GM21381 (cell line): ENCODE results near the gene SNRNP48.

Source experiments
- ATAC-seq: cut with Tn5 transposase; IDR thresholded peaks from one replicate; pipeline ENCODE4 v1.9.1; 2021; ENCODE audit warnings: mild to moderate bottlenecking, moderate library complexity; ENCODE audit not compliant: unreplicated experiment

SNRNP48 gene

DNA sequence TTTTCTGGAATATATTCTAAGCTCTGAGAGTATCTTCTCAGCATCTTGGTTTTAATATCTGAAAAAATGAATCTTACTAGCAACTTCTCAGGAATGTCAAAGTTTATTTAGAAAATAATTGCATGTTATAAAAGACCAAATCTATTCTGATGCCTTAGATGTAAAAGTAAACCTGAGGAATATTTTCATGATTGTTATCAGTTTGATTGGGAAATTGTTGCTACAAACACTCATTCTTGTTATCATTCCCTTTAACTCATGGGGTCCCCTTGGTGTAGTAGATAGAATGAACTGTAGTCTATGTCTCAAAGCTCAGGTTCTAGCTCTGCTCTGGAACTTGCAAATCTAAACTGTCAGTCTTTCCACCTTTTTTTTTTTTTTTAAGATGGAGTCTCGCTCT is 50.0 kb downstream of the SNRNP48 start:
- ATAC-seq = no peak

DNA sequence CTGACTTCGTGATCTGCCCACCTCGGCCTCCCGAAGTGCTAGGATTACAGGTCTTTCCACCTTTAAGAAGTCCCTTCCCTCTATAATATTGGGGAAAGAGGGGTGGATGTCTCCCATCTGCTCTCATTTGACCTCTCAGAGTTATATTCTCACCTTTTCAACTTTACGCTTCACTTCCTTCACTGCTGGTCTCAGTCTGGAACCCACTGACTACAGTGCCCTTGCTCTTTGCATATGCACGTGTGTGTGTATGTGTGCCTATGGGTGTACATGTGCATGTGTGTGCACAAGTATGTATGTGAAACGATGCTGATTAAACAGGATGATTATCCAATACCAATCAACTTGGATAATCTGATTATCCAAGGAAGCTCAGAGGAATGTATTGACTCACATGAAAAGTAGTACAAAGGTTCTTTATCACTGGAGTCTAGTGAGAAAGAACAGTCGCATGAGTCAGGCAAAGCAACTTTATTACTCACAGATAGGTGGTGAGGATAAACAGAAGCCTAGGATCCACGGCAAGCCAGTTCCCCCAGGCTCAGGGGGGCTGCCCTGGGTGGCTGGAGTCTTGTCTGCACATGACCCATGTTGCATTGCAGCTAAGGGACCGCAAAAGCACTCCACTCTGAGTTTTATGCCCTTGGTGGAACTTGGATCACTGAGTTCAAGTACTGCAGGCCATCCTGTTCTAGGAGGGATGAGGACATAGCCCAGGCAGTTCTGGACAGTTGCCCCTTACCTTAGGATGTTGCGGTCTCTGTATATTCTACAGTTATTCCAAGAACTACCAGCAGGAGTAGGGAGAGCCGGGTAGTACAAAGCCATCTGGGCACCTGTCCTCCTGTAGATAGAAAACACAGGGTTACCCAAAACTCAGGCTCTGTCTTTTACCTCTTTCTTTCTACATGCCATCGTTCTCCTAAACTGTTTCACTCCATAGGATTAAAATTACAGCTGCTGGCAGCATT is 50.9 kb downstream of the SNRNP48 start:
- ATAC-seq = no peak

DNA sequence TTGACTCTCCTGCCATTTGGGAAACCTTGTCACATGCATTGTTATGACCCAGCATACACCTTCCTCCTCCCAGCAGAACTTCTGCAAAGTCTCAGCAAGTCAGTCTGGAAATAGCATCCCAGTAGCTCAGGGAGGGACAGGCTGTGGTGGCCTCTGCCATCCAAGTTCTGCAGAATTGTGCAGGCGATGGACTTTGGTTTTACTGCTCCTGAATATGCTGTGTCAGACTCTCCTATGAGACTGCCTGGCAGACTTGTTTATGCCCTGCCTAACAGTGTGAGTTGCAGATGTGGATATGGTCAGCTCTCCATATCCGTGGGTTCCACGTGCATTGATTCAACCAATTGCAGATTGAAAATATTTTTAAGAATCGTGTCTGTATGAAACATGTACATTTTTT is 52.8 kb downstream of the SNRNP48 start:
- no peak for ATAC-seq

DNA sequence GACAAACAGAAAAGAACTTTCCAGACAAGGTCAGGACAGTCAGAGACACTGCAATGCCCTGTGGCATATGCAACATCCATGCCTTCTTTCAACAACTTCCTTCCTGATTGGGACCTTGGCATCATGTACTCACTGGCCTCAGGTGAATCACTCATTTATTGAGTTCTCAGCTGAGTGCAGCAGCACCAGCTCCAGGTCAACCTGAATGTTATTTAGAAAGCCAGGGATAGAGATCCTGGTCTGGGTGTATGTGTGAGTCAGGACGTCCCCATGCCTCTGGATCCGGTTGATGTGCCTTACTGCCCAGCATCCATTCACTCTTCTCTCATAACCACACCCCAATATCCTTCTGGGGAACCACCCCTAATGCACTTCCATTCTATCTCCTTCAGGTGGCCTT is 54.4 kb downstream of the SNRNP48 start:
- no peak for ATAC-seq

DNA sequence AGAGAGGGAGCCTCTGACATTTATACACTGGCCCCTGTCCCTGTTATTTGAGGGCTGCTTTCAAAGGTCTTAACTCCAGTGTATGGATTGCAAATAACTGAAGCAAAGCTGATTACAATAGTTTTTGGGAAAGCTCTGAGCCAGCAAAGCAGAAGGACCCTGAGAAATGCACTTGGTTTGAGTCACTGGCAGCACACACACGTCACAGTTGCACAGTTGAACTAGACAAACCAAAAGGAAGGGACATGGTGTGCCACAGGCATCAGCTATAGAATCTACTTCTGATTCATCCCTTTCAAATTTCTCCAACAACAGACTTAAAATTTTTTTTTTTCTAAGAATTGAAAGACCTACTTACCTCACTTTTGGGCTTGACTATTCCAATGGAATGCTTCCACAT is 56.4 kb downstream of the SNRNP48 start:
- no peak for ATAC-seq

DNA sequence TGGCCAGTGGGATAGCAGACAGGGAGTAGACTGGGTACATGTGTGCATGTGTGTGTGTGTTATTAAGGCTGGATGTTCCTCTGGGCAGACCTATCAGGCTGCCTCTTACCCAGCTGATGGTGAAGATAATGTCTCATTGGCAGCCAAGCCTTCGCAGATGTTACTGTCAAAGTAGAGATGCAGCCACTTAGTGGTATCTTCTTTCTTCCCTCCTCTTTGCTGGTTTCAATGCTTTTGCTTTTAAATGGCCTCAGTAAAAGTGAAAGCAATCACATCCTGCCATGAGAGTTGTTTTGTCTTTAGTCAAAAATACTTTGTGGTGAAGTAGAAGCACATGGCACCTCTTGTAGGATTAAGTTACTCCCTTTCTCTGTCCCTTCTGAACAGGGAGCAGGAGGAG is 57.5 kb downstream of the SNRNP48 start:
- no peak for ATAC-seq

DNA sequence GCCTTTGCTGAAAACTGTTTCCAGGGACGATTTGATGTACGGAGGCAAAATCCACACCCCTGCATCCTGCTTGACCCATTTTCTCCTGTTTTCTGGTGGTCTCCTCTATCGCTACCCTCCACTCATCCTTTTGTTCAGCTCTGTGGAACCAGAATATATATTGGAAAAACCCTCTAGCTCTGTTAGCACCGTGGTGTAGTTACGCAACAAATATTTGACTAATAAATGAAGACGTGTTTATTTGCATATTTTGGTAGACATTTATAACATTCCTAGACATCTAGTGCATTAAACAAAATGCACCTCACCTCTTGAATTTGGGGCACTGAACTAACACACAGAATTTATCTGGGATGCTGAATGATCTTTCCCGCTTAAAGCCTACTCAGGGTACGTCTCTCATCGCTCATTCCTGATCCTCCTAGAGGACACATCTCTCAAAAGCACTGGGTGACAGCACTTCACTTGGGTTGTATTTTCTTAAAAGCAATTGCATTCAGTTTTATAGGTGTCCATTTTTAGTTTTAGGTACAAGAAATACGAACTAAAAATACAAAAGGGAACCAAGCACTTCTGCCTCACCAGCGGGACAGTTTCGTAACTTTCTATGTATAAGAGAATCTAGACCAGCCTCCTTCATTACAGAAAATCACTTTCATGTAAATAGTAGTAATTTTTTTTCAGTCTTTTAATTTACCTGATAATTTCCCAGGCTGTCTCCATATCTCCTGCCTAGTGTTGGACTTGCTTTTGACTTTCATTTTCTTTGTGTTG is 59.2 kb downstream of the SNRNP48 start:
- no peak for ATAC-seq

DNA sequence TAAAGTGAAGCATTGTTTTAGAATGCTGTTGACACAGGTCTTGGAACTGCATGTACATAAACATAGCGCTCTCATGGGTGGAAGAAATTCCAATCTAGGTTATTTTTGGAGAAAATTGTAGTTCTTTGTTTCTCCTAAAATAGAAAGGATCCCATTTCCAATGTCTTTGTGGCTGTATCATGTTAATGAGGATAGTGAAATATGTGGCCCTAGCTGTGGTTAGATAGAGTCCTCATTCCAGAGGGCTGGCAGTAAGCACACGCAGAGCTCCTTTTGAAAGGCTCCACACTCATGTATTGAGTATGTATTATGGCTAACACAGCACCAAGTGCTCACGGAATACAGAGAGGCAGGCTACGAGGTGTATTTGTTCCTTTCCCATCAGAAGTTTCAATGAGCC is 60.9 kb downstream of the SNRNP48 start:
- no peak for ATAC-seq

DNA sequence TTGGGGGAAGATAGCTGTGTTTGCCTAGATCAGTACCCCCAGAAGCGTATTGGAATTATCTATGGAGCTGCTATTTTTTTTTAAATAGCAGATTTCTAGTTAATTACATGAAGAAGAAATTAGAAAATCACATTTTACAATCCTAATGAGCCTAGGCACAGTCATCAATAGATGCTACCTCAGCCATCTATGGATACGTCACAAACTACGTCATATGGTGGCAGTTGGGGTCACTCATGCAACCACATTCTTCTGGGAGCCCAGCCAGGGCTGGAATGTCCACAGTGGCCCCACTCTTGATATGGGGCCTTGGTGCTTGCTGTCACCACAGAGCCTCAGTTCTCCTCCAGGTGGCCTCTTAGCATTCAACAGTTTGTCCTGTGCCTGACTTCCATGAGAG is 63.0 kb downstream of the SNRNP48 start:
- no peak for ATAC-seq

DNA sequence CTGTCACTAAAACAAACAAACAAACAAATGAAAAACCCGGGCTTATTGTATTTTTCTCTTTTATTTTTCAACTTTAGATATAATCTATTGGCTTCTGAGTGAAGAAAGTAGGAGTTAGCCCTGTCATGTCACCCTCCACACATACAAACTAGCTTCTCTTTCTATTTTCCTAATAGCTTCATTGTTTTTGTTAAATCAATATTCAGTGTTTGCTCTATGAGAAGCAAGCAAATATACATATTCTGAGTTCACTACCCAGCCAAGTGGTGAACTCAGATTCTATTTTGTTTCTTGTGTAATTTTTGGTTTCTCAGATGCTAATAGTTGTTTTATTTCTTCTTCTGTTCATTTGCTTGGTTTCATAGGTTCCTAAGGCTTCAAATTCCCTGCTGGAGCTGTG is 66.4 kb downstream of the SNRNP48 start:
- no peak for ATAC-seq

DNA sequence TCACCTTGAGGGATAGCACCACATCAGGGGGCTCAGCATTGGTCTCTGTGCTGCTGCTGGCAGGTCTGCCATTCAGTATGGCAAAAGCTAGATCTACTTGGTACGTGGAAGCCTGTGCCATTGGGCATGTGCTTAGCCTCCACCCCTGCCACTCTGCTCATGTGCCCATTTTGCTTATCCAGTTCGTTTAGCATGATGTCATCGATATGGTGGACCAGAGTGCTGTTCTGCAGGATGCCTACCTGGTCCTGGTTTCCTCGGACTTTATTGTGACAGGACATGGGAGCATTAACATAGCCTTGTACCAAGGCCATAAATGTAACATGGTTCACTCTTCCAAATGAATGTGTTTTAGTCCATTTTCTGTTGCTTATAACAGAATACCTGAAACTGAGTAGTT is 68.5 kb downstream of the SNRNP48 start:
- ATAC-seq = no peak

DNA sequence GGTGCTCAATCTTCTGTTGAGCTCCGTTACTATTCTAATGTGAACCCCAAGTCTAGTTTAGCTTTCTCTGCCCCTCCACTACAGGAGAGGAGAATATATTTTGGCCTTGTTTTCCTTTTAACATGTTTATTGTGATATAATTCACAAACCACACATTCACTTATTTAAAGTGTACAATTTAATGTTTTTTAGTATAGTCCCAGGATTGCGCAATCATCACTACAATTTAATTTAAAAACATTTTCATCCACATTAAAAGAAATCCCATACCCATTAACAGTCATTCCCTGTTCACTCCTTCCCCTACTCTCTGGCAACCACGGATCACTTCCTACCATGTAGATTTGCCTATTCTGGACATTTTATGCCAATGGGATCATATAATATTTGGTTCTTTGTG is 71.4 kb downstream of the SNRNP48 start:
- ATAC-seq = no peak
